ENCODE data around the gene CLEC9A. TPM values are rescaled to one million over a fixed set of nuclear protein-coding genes. Genes with fewer than 3 reads are reported as not detected.

CLEC9A gene
- total and polyA plus RNA-seq, 2 of the 8 experiments (the other 6 are each of a cell fraction or from before 2014, with no cell fraction given) = not detected

GRCh38 chr12:10027721-10028120 is 2.8 kb upstream of the CLEC9A start:
- ChIA-PET CTCF (ENCODE audit: partially characterized antibody) (interaction anchor here (0.5 kb wide), 1 partner anchor 29 kb away, joined by 3 read pairs; the partner anchor contains the start of gene CLEC1B), POLR2A (ENCODE audit: partially characterized antibody) (interaction anchor here (1.1 kb wide), 1 partner anchor 27 kb away, joined by 3 read pairs; no protein-coding TSS in a partner anchor)
- no peak overlapping the region for H3K4me3 ChIP-seq (ENCODE audit: extremely low read depth in 1 of 4, insufficient read depth in 2 of 4, low read depth in 3 of 4, low read length in 4 of 4)
- no peak overlapping the region for H3K4me2 ChIP-seq (ENCODE audit: insufficient read depth in 1 of 2, low read depth in 2 of 2, low read length in 2 of 2)
- peaks cover 0 to 8% of the 10 kb centered on the region in 2 experiments; a peak in 2 of 4 replicates for H3K9me3 ChIP-seq (ENCODE audit: insufficient read depth in 2 of 2, low read depth in 1 of 2, low read length in 1 of 2)
- H2AFZ ChIP-seq (ENCODE audit: low read length) = peak overlapping the region; percentile 84
- no peak overlapping the region for H3K27ac ChIP-seq (ENCODE audit: low read depth, low read length)
- no peak overlapping the region for H2BK15ac ChIP-seq (ENCODE audit: low read length)
- no peak overlapping the region for H3K14ac ChIP-seq (ENCODE audit: insufficient read length)
- no peaks in the 10 kb centered on the region for H3K27me3 ChIP-seq (replicated peaks in 1 of 4; ENCODE audit: control insufficient read depth in 3 of 4, extremely low read depth in 1 of 4, insufficient read depth in 3 of 4, low read length in 3 of 4)
- H3K18ac ChIP-seq (ENCODE audit: extremely low read depth, low read length) = no peak overlapping the region
- TF ChIP-seq EP300 (IDR thresholded peaks at IDR 0.05; ENCODE audit: borderline replicate concordance in 1 of 2, low read depth in 2 of 2, low read length in 2 of 2) (no peak), RNF2 (IDR thresholded peaks at IDR 0.05; ENCODE audit: borderline replicate concordance, low read depth, low read length, missing control alignments, poor library complexity, severe bottlenecking) (no peak)
- H4K8ac ChIP-seq (ENCODE audit: extremely low read depth, insufficient read depth, low read length) = no peak overlapping the region
- H3K23ac ChIP-seq (ENCODE audit: insufficient read length) = no peak overlapping the region
- no peaks in the 10 kb centered on the region for H3K79me2 ChIP-seq (ENCODE audit: control insufficient read depth in 1 of 2, insufficient read depth in 2 of 2, low read length in 2 of 2)
- FAIRE-seq (no peak), DNase-seq (ENCODE audit: low read depth in 1 of 2, low spot score in 2 of 2) (no peak)
- H2BK5ac ChIP-seq (ENCODE audit: low read depth, low read length) = no peak overlapping the region
- no peaks in the 10 kb centered on the region; the same call in 1 of the 2 replicates for H3K23me2 ChIP-seq (ENCODE audit: low read depth, low read length)
- H4K5ac ChIP-seq (ENCODE audit: insufficient read length, low read depth, low read length) = no peak overlapping the region
- no peak overlapping the region for H2BK12ac ChIP-seq (ENCODE audit: low read depth, low read length)
- peaks cover 0 to 7% (median 0%) of the 10 kb centered on the region in 4 experiments; a peak in 1 of 7 replicates for H3K4me1 ChIP-seq (replicated peaks in 1 of 4; ENCODE audit: control insufficient read depth in 3 of 4, insufficient read depth in 4 of 4, low read length in 3 of 4)
- no peak overlapping the region for H2BK20ac ChIP-seq (ENCODE audit: low read length)
- H2AK5ac ChIP-seq (ENCODE audit: low read depth, low read length) = no peak overlapping the region
- no peak overlapping the region for H3K56ac ChIP-seq (replicated peaks; ENCODE audit: insufficient read length, low read depth, low read length)
- no peak overlapping the region for H4K91ac ChIP-seq (replicated peaks; ENCODE audit: insufficient read length, low read length)
- no peak overlapping the region for H2BK120ac ChIP-seq (replicated peaks; ENCODE audit: low read depth, low read length)
- no peaks in the 10 kb centered on the region for H3K79me1 ChIP-seq (ENCODE audit: low read depth, low read length)
- H4K20me1 ChIP-seq (replicated peaks in 1 of 2; ENCODE audit: control insufficient read depth in 1 of 2, insufficient read depth in 2 of 2, low read length in 2 of 2) = no peaks in the 10 kb centered on the region
- no peaks in the 10 kb centered on the region; a peak in 1 of 8 replicates for H3K36me3 ChIP-seq (ENCODE audit: control insufficient read depth in 2 of 4, insufficient read depth in 4 of 4, low read length in 3 of 4)
- H3K4ac ChIP-seq (replicated peaks; ENCODE audit: insufficient read length, low read depth, low read length) = no peak overlapping the region
- no peak overlapping the region for H3K9ac ChIP-seq (replicated peaks in 1 of 4; ENCODE audit: extremely low read depth in 1 of 4, low read depth in 3 of 4, low read length in 3 of 4)
- WGBS, 2 experiments (ENCODE audit: extremely low coverage in 1 of 2, insufficient coverage in 1 of 2, insufficient read length in 1 of 2, insufficient replicate concordance in 2 of 2, low coverage in 1 of 2, low lambda C conversion rate in 2 of 2, missing lambda C conversion rate in 1 of 2) = 89% methylated on average over 4 of the region's 4 CpGs; no CpG with 5 or more reads in 1 of the 2 experiments
